Muscle of leg (tissue), 11 donors: ENCODE results near the gene C15orf39. TPM values are rescaled to one million over a fixed set of nuclear protein-coding genes. Genes with fewer than 3 reads are reported as not detected.

Experiments
- DNase-seq: peaks from one replicate; pipeline ENCODE4 v3.0.0; 2013
- H3K27ac ChIP-seq: one replicate; pipeline ENCODE4 v1.5.1; 2013; ENCODE audit warnings: mild to moderate bottlenecking, low read length, control low read depth
- H3K27me3 ChIP-seq: one replicate; pipeline ENCODE4 v1.6.1; 2013; ENCODE audit warnings: low read length; ENCODE audit not compliant: control insufficient read depth, insufficient read depth
- H3K36me3 ChIP-seq: one replicate; pipeline ENCODE4 v1.6.1; 2013; ENCODE audit warnings: low read length; ENCODE audit not compliant: control insufficient read depth, insufficient read depth
- H3K4me1 ChIP-seq: one replicate; pipeline ENCODE4 v1.6.1; 2013; ENCODE audit warnings: low read length; ENCODE audit not compliant: control insufficient read depth, insufficient read depth
- H3K4me3 ChIP-seq: one replicate; pipeline ENCODE4 v1.5.1; 2013; ENCODE audit warnings: low read length, control low read depth
- H3K9me3 ChIP-seq: replicated peaks from 2 replicates; pipeline ENCODE4 v1.6.1; 2013; ENCODE audit warnings: low read depth, low read length; ENCODE audit not compliant: control insufficient read depth
- WGBS: methylation state at CpG from one replicate; pipeline ENCODE4 v1.1.5; 2013; ENCODE audit warnings: missing lambda C conversion rate; ENCODE audit not compliant: insufficient coverage; 5-methylcytosine and 5-hydroxymethylcytosine counted together
- polyA plus RNA-seq, 8 donors: library from polyadenylated mRNA; unstranded; fragments of 120-200 nt; gene quantifications; one replicate each; pipeline versions ENCODE4 v1.2.1 to v1.2.3, GENCODE V29; 2013; ENCODE audit warnings: inconsistent platforms in 1 of 8, low replicate concordance in 1 of 8; ENCODE audit not compliant: insufficient read length in 8 of 8, insufficient read depth in 1 of 8
- total RNA-seq: library from RNA; stranded (reverse); fragments of 120-200 nt; gene quantifications from one replicate; pipeline ENCODE4 v1.2.4, GENCODE V29; 2013

The C15orf39 gene
- total and polyA plus RNA-seq, 9 donors, result 5.5 to 13.4 (median 11.2) TPM

DNA sequence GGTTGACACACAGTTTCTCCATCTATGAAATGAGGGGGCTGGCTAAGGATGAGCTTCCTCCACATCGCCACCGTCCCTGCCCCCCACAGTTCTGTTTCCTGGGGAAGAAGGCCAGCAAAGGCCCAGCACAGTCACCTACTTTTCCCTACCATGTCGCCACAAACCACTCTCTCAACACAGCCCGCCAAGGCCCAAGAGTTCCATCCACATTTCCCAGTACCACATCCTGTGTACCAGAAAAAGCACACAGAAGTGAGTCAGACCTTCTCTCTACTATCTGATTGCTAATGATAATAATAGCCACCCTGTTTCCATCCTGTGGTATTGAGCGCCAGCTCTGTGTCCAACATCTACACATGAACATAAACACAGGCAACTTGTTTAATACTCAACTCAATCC, 30.3 kb upstream of the C15orf39 start:
- WGBS, result 78% methylated on average over 4 of the region's 5 CpGs
- Histone ChIP-seq H3K36me3 (no peaks in the 10 kb centered on the region), H3K4me3 (no peak overlapping the region), H3K27ac (no peak overlapping the region), H3K27me3 (no peaks in the 10 kb centered on the region), H3K9me3 (no peaks in the 10 kb centered on the region), H3K4me1 (no peaks in the 10 kb centered on the region)
- DNase-seq, result no peak

GRCh38 chr15:75172284-75172820, 29.3 kb upstream of the C15orf39 start:
- no peak for DNase-seq
- H3K4me3 ChIP-seq, result no peak overlapping the region
- no peaks in the 10 kb centered on the region for H3K27me3 ChIP-seq
- 43% methylated on average over 3 of the region's 6 CpGs for WGBS
- H3K9me3 ChIP-seq, result no peaks in the 10 kb centered on the region
- peaks cover 6% of the 10 kb centered on the region for H3K4me1 ChIP-seq
- H3K27ac ChIP-seq, result no peak overlapping the region
- H3K36me3 ChIP-seq, result no peaks in the 10 kb centered on the region

GRCh38 chr15:75174102-75174501, 27.6 kb upstream of the C15orf39 start:
- no peak for DNase-seq
- Histone ChIP-seq H3K27me3 (peaks cover 10% of the 10 kb centered on the region), H3K27ac (no peak overlapping the region), H3K36me3 (no peaks in the 10 kb centered on the region), H3K9me3 (no peaks in the 10 kb centered on the region), H3K4me1 (peaks cover 22% of the 10 kb centered on the region), H3K4me3 (no peak overlapping the region)
- WGBS, result 93% methylated on average over 3 of the region's 5 CpGs

- WGBS, result 94% methylated on average over 10 of the region's 10 CpGs
- H3K4me3 ChIP-seq, result no peak overlapping the region
- no peaks in the 10 kb centered on the region for H3K9me3 ChIP-seq
- no peaks in the 10 kb centered on the region for H3K36me3 ChIP-seq
- no peak overlapping the region for H3K27ac ChIP-seq
- H3K4me1 ChIP-seq, result peaks cover 26% of the 10 kb centered on the region
- no peak for DNase-seq
- peaks cover 13% of the 10 kb centered on the region for H3K27me3 ChIP-seq
Observed at GRCh38 chr15:75174729-75175128, 27.0 kb upstream of the C15orf39 start.

DNA sequence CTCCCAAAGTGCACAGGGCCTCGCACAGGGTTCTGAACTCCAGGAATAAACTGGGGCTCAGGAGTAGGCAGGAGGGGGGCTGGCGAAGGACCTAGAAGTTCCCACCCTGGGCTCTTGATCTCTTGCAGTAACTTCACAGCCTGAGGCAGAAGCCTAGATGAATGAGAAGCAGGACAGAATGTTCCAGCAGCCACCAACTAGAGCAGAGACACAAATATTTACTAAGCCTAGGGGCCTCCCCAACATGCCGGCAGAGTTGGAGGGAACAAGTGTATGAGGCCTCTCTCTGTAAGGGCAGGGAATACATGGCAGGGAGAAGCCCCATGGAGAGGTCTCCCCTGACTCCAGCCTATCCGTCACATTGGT, 25.3 kb upstream of the C15orf39 start:
- Histone ChIP-seq H3K9me3 (no peaks in the 10 kb centered on the region), H3K27me3 (peaks cover 13% of the 10 kb centered on the region), H3K4me1 (peaks cover 35% of the 10 kb centered on the region), H3K27ac (no peak overlapping the region), H3K4me3 (no peak overlapping the region), H3K36me3 (no peaks in the 10 kb centered on the region)
- 95% methylated on average over 2 of the region's 4 CpGs for WGBS
- no peak for DNase-seq

DNA sequence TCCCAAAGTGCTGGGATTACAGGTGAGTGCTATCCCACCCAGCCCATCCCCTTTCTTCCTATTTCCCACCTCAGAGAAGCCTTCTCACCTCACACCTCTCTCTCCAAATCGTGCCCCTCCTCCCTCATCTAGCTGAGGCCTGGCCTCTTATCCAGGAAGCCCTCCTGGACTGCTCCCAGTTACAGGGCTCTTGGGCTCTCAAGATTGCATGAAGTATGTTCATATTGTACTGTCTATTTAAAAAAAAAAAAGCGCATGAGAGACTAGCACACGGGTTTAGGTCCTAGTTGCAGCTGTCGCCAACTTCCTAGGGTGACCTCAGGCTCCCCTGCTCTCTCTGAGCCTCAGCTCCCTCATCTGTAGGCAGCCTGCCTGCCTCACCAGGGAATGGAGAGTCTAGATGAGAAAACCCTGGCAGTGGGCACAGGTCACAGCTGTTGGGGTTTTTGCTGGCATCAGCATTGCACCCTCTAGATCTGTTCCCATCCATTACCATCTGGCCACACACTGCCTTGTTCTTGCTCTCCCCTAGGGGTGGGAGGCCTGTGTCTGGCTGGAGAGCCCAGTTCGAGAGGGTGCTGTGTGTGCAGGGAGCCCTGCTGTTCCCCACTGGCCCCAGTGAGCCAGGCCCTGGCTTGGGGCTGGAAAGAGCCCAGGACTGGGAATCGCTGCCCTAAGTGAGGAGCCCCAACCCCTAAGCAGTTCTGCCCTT, 24.2 kb upstream of the C15orf39 start:
- Histone ChIP-seq H3K4me1 (peaks cover 42% of the 10 kb centered on the region), H3K27ac (no peak overlapping the region), H3K4me3 (no peak overlapping the region), H3K27me3 (peaks cover 13% of the 10 kb centered on the region), H3K9me3 (no peaks in the 10 kb centered on the region), H3K36me3 (no peaks in the 10 kb centered on the region)
- DNase-seq, result peak; percentile 74
- 56% methylated on average over 1 of the region's 6 CpGs for WGBS

GRCh38 chr15:75178171-75178937, 23.3 kb upstream of the C15orf39 start:
- peak overlapping the region; percentile 25 for H3K4me3 ChIP-seq
- H3K4me1 ChIP-seq, result peaks cover 47% of the 10 kb centered on the region
- DNase-seq, result no peak
- H3K27me3 ChIP-seq, result peaks cover 16% of the 10 kb centered on the region
- H3K36me3 ChIP-seq, result no peaks in the 10 kb centered on the region
- no peaks in the 10 kb centered on the region for H3K9me3 ChIP-seq
- no peak overlapping the region for H3K27ac ChIP-seq
- WGBS, result 6% methylated on average over 45 of the region's 53 CpGs

DNA sequence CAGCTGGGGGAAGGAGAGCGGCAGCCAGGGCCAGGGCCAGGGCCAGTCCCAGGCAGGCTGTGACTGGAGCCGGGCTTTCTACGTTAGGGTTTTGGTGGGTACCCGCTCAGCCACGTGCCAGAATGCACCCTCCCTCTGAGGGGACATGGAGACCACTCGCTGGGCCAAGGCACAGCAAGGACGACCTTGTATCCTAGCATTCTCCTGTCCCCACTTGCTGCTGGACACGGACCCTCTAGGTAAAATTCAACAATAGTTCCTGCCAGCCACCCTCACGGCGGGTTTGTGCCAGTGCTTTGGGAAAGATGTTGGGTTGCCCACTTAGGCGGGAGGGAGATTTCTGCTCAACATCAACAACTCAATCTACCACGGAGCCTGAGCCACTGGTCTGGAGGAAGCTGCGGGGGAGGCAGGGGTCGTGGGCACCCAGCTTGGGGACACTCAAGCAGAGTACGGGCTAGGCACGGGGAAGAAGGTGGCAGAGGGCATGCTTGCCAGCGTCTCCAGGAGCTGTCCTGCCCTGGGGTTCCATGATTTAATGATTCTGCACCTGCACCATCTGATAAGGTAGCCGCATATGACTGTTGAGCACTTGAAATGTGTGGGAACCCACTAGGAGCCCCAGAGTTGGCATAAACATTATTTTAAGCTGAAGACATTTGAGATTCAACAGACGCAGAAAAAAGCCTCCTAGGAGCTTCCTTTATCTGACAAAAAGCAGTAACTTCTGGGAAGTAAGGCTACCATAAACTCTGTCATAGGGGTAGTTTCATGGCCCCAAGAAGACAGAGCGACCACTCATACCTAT, 22.5 kb upstream of the C15orf39 start:
- peaks cover 47% of the 10 kb centered on the region for H3K4me1 ChIP-seq
- no peak for DNase-seq
- peaks cover 16% of the 10 kb centered on the region for H3K27me3 ChIP-seq
- H3K36me3 ChIP-seq, result no peaks in the 10 kb centered on the region
- H3K9me3 ChIP-seq, result no peaks in the 10 kb centered on the region
- no peak overlapping the region for H3K27ac ChIP-seq
- WGBS, result 39% methylated on average over 13 of the region's 20 CpGs
- peak overlapping the region; percentile 25 for H3K4me3 ChIP-seq

- no peak overlapping the region for H3K27ac ChIP-seq
- WGBS, result no CpG with 5 or more reads among the region's 4 CpGs
- DNase-seq, result no peak
- H3K9me3 ChIP-seq, result no peaks in the 10 kb centered on the region
- H3K4me1 ChIP-seq, result peaks cover 47% of the 10 kb centered on the region
- no peaks in the 10 kb centered on the region for H3K36me3 ChIP-seq
- no peak overlapping the region for H3K4me3 ChIP-seq
- H3K27me3 ChIP-seq, result peaks cover 16% of the 10 kb centered on the region
Observed at GRCh38 chr15:75179746-75180140, 21.9 kb upstream of the C15orf39 start.

DNA sequence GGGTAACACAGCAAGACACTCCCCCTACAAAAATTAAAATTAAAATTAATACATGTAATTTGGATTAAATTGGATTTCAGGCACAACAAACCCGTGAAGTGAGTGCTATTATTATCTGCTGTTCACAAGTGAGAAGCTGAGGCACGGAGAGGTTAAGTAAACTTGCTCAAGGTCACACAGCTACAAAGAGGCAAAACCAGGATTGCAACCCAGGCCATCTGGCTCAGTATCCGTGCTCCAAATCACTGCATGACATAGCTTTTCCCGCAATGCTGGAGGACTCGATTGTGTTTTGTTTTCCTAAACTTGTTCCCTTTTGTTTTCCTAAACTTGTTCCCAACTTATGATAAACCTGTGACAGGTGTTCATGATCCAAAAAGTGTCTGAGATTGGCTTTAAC, 19.9 kb upstream of the C15orf39 start:
- H3K36me3 ChIP-seq, result no peaks in the 10 kb centered on the region
- H3K4me3 ChIP-seq, result no peak overlapping the region
- H3K27me3 ChIP-seq, result peaks cover 16% of the 10 kb centered on the region
- H3K9me3 ChIP-seq, result no peaks in the 10 kb centered on the region
- no peak overlapping the region for H3K27ac ChIP-seq
- H3K4me1 ChIP-seq, result peaks cover 47% of the 10 kb centered on the region
- WGBS, result 29% methylated on average over 2 of the region's 5 CpGs
- DNase-seq, result no peak
